ENCODE measurements around the gene PLXNA4. TPM values are rescaled to one million over a fixed set of nuclear protein-coding genes. Genes with fewer than 3 reads are reported as not detected.

The PLXNA4 gene
- total RNA-seq, 1 donor from 2014 or later: 21.7 TPM

GRCh38 chr7:132388688-132389087 lies 187.6 kb downstream of the PLXNA4 start:
- no peaks in the 10 kb centered on the region for H3K36me3 Mint-ChIP-seq (ENCODE audit: low read depth)
- no peaks in the 10 kb centered on the region for H3K9me3 Mint-ChIP-seq
- no peak overlapping the region for H3K4me3 Mint-ChIP-seq
- DNase-seq (ENCODE audit: low read depth, low spot score): no peak
- TF ChIP-seq CTCF (conservative IDR thresholded peaks at IDR 0.05): no peak
- H3K4me1 Mint-ChIP-seq: peaks cover 13% of the 10 kb centered on the region
- H3K27me3 Mint-ChIP-seq (ENCODE audit: low read depth): no peaks in the 10 kb centered on the region
- no peak overlapping the region for H3K27ac Mint-ChIP-seq (ENCODE audit: unreplicated experiment)

GRCh38 chr7:132387596-132387995 lies 188.7 kb downstream of the PLXNA4 start:
- H3K9me3 Mint-ChIP-seq: no peaks in the 10 kb centered on the region
- H3K27me3 Mint-ChIP-seq (ENCODE audit: low read depth): no peaks in the 10 kb centered on the region
- H3K36me3 Mint-ChIP-seq (ENCODE audit: low read depth): no peaks in the 10 kb centered on the region
- no peak for TF ChIP-seq CTCF (conservative IDR thresholded peaks at IDR 0.05)
- peak overlapping the region; percentile 32 for H3K27ac Mint-ChIP-seq (ENCODE audit: unreplicated experiment)
- no peak overlapping the region for H3K4me3 Mint-ChIP-seq
- DNase-seq (ENCODE audit: low read depth, low spot score): no peak
- H3K4me1 Mint-ChIP-seq: peaks cover 13% of the 10 kb centered on the region

- DNase-seq (ENCODE audit: low read depth, low spot score): no peak
- no peak overlapping the region for H3K27ac Mint-ChIP-seq (ENCODE audit: unreplicated experiment)
- H3K9me3 Mint-ChIP-seq: no peaks in the 10 kb centered on the region
- no peaks in the 10 kb centered on the region for H3K36me3 Mint-ChIP-seq (ENCODE audit: low read depth)
- TF ChIP-seq CTCF (conservative IDR thresholded peaks at IDR 0.05): no peak
- peaks cover 22% of the 10 kb centered on the region for H3K4me1 Mint-ChIP-seq
- H3K4me3 Mint-ChIP-seq: no peak overlapping the region
- peaks cover 4% of the 10 kb centered on the region for H3K27me3 Mint-ChIP-seq (ENCODE audit: low read depth)
Observed at GRCh38 chr7:132386201-132386681, 190.0 kb downstream of the PLXNA4 start.

GRCh38 chr7:132383962-132384361 lies 192.3 kb downstream of the PLXNA4 start:
- no peak for DNase-seq (ENCODE audit: low read depth, low spot score)
- no peak overlapping the region for H3K27ac Mint-ChIP-seq (ENCODE audit: unreplicated experiment)
- H3K9me3 Mint-ChIP-seq: no peaks in the 10 kb centered on the region
- TF ChIP-seq CTCF (conservative IDR thresholded peaks at IDR 0.05): no peak
- H3K27me3 Mint-ChIP-seq (ENCODE audit: low read depth): peaks cover 4% of the 10 kb centered on the region
- H3K4me3 Mint-ChIP-seq: no peak overlapping the region
- H3K4me1 Mint-ChIP-seq: peaks cover 22% of the 10 kb centered on the region
- no peaks in the 10 kb centered on the region for H3K36me3 Mint-ChIP-seq (ENCODE audit: low read depth)

- Mint-ChIP-seq H3K4me1 (peaks cover 22% of the 10 kb centered on the region), H3K27ac (ENCODE audit: unreplicated experiment) (no peak overlapping the region), H3K36me3 (ENCODE audit: low read depth) (no peaks in the 10 kb centered on the region), H3K4me3 (peak overlapping the region; percentile 0), H3K9me3 (no peaks in the 10 kb centered on the region), H3K27me3 (ENCODE audit: low read depth) (peaks cover 4% of the 10 kb centered on the region)
- TF ChIP-seq CTCF (conservative IDR thresholded peaks at IDR 0.05): no peak
- DNase-seq (ENCODE audit: low read depth, low spot score): no peak
Observed at GRCh38 chr7:132381742-132382472, 194.4 kb downstream of the PLXNA4 start.
